ENCODE data around the gene ALG12. TPM values are rescaled to one million over a fixed set of nuclear protein-coding genes. Genes with fewer than 3 reads are reported as not detected.

ALG12 gene
- total RNA-seq, 1 donor, result 18.8 TPM

DNA sequence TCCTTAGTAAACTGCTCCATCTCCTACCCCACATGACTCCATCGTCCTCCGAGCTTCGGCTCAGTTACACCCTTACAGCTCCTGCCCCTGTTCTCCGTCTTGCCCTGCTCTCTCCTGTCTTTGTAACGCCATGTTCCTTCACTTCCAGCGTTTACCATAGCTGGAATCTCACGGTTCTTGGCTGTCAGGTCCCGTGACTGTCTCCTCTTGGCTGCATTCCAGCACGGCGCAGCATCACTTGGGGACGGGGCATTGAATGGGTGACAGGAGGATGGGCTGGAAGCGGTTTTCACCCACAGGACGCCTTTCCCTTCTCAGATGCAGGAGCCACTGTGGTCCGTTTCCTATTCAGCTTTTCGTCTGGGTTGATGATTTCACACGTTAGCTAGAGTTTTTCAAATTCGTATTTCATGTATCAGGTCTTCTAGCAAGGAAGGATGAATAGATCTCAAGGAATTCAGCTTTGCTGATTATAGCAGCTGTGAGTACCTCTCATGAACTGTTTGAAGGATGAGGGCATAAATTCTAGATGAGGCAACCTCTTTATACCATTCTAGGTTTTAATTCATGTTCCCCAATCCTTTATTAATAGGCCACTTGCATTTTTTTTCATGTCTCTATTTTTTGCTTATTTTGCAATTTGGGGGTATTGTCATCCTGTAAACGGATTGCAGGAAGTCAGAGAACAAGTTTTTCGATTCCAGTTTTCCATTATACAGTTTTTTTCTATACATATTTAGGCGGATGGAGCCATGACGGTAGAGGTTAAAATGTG, 35.5 kb downstream of the ALG12 start:
- Histone ChIP-seq H3K4me1 (ENCODE audit: insufficient read depth, low read length) (peaks cover 3% of the 10 kb centered on the region), H3K27ac (ENCODE audit: low read depth, low read length) (no peak overlapping the region), H4K20me1 (ENCODE audit: insufficient read depth, low read length) (peaks cover 28% of the 10 kb centered on the region), H2AFZ (ENCODE audit: low read length) (no peak overlapping the region), H3K9me3 (ENCODE audit: low read depth, low read length) (no peaks in the 10 kb centered on the region), H3K4me3 (ENCODE audit: insufficient read depth, low read length) (no peak overlapping the region), H3K36me3 (ENCODE audit: insufficient read depth, low read length) (peaks cover 26% of the 10 kb centered on the region), H3K4me2 (ENCODE audit: insufficient read depth, low read length) (no peak overlapping the region), H3K27me3 (ENCODE audit: insufficient read depth, low read length) (no peaks in the 10 kb centered on the region), H3K79me2 (ENCODE audit: insufficient read depth, low read length) (peaks cover 91% of the 10 kb centered on the region)
- TF ChIP-seq, protein P1, sequence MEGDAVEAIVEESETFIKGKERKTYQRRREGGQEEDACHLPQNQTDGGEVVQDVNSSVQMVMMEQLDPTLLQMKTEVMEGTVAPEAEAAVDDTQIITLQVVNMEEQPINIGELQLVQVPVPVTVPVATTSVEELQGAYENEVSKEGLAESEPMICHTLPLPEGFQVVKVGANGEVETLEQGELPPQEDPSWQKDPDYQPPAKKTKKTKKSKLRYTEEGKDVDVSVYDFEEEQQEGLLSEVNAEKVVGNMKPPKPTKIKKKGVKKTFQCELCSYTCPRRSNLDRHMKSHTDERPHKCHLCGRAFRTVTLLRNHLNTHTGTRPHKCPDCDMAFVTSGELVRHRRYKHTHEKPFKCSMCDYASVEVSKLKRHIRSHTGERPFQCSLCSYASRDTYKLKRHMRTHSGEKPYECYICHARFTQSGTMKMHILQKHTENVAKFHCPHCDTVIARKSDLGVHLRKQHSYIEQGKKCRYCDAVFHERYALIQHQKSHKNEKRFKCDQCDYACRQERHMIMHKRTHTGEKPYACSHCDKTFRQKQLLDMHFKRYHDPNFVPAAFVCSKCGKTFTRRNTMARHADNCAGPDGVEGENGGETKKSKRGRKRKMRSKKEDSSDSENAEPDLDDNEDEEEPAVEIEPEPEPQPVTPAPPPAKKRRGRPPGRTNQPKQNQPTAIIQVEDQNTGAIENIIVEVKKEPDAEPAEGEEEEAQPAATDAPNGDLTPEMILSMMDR (IDR thresholded peaks at IDR 0.05; ENCODE audit: extremely low read depth, low read depth, low read length), result no peak
- DNase-seq (ENCODE audit: insufficient read length, low spot score, missing footprints), result no peak

DNA sequence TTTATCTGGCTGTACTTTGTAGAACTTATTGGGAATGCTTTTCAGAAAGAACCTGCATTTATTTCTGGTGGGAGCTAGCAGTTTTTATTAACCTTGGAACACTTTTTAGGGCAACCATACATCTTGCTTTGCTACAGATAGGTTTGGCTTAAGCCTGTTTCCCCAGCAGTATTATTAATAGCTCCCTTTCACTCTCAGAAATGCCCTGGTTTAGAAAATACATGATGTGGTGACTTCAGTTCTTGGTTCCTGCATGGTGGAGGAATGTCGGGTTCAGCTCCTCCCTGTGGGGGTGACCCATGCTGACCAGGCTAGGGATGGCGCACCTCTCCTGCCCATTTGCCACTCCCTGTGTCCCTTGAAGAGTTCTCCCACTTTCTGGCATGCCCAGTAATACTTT, 36.4 kb downstream of the ALG12 start:
- Histone ChIP-seq H3K4me2 (ENCODE audit: insufficient read depth, low read length) (no peak overlapping the region), H3K4me1 (ENCODE audit: insufficient read depth, low read length) (peaks cover 3% of the 10 kb centered on the region), H3K79me2 (ENCODE audit: insufficient read depth, low read length) (peaks cover 90% of the 10 kb centered on the region), H3K36me3 (ENCODE audit: insufficient read depth, low read length) (peaks cover 17% of the 10 kb centered on the region), H3K9me3 (ENCODE audit: low read depth, low read length) (no peaks in the 10 kb centered on the region), H3K4me3 (ENCODE audit: insufficient read depth, low read length) (no peak overlapping the region), H4K20me1 (ENCODE audit: insufficient read depth, low read length) (peaks cover 30% of the 10 kb centered on the region), H3K27ac (ENCODE audit: low read depth, low read length) (no peak overlapping the region), H2AFZ (ENCODE audit: low read length) (no peak overlapping the region), H3K27me3 (ENCODE audit: insufficient read depth, low read length) (no peaks in the 10 kb centered on the region)
- TF ChIP-seq, protein P1 (IDR thresholded peaks at IDR 0.05; ENCODE audit: extremely low read depth, low read depth, low read length), result no peak
- DNase-seq (ENCODE audit: insufficient read length, low spot score, missing footprints), result no peak

DNA sequence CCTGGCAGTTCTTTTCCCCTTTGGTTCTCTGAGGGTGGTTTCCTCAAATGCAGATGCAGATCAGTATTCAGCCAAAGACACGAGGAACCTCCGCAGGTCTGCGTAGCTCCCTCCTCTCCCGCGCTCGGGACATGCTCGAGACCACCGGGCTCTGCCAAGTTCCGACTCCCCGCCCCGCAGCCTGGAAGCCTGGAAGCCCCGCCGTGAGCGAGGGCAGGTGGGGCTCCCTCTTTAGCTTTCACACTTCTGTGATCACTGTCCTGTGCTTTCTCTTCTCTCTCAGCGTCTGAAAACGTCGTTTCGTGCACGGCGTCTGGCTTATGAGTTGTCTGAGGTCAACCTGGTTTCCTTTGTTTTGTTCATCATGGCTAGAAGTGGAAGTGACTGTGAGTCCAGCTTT, 38.0 kb downstream of the ALG12 start:
- no peak for DNase-seq (ENCODE audit: insufficient read length, low spot score, missing footprints)
- TF ChIP-seq, protein P1 (IDR thresholded peaks at IDR 0.05; ENCODE audit: extremely low read depth, low read depth, low read length), result no peak
- H3K4me1 ChIP-seq (ENCODE audit: insufficient read depth, low read length), result peaks cover 3% of the 10 kb centered on the region
- H3K4me2 ChIP-seq (ENCODE audit: insufficient read depth, low read length), result no peak overlapping the region
- peaks cover 8% of the 10 kb centered on the region for H3K36me3 ChIP-seq (ENCODE audit: insufficient read depth, low read length)
- H3K4me3 ChIP-seq (ENCODE audit: insufficient read depth, low read length), result no peak overlapping the region
- no peak overlapping the region for H3K27ac ChIP-seq (ENCODE audit: low read depth, low read length)
- H3K9me3 ChIP-seq (ENCODE audit: low read depth, low read length), result no peaks in the 10 kb centered on the region
- H3K27me3 ChIP-seq (ENCODE audit: insufficient read depth, low read length), result no peaks in the 10 kb centered on the region
- peaks cover 36% of the 10 kb centered on the region for H4K20me1 ChIP-seq (ENCODE audit: insufficient read depth, low read length)
- peaks cover 90% of the 10 kb centered on the region for H3K79me2 ChIP-seq (ENCODE audit: insufficient read depth, low read length)
- H2AFZ ChIP-seq (ENCODE audit: low read length), result no peak overlapping the region

DNA sequence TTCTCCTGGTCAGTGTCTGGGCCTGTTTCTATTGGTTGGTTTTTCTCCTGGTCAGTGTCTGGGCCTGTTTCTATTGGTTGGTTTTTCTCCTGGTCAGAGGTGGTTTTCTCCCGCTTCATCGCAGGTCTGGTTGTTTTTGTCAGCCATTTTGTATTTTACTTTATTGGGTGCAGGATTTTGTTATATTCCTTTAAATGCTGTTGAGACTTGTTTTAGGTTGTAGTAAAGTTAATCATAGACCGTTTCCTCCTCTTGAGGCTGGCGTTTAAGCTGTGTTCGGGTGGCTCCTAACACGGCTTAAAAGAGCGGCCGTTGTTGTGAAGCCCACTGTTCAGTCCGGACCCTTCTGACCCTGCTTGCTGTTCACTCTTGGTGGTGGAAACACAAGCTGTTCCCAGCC, 38.4 kb downstream of the ALG12 start:
- Histone ChIP-seq H4K20me1 (ENCODE audit: insufficient read depth, low read length) (peaks cover 34% of the 10 kb centered on the region), H3K36me3 (ENCODE audit: insufficient read depth, low read length) (peaks cover 8% of the 10 kb centered on the region), H3K27me3 (ENCODE audit: insufficient read depth, low read length) (no peaks in the 10 kb centered on the region), H2AFZ (ENCODE audit: low read length) (no peak overlapping the region), H3K4me1 (ENCODE audit: insufficient read depth, low read length) (peaks cover 3% of the 10 kb centered on the region), H3K4me2 (ENCODE audit: insufficient read depth, low read length) (no peak overlapping the region), H3K9me3 (ENCODE audit: low read depth, low read length) (no peaks in the 10 kb centered on the region), H3K4me3 (ENCODE audit: insufficient read depth, low read length) (no peak overlapping the region), H3K79me2 (ENCODE audit: insufficient read depth, low read length) (peaks cover 89% of the 10 kb centered on the region), H3K27ac (ENCODE audit: low read depth, low read length) (no peak overlapping the region)
- DNase-seq (ENCODE audit: insufficient read length, low spot score, missing footprints), result no peak
- TF ChIP-seq, protein P1 (IDR thresholded peaks at IDR 0.05; ENCODE audit: extremely low read depth, low read depth, low read length), result no peak

Measured in osteoblast (primary cell).